WTC11 (cell line): ENCODE measurements around the gene SDC1.

Experiments
- ATF1 ChIP-seq: sonication (generic); formaldehyde crosslinking; IDR thresholded peaks from 2 replicates; pipeline ENCODE4 v1.8.1; 2023; ENCODE audit warnings: mild to moderate bottlenecking, moderate library complexity, missing genetic modification reagents
- ELF4 ChIP-seq: sonication (generic); formaldehyde crosslinking; IDR thresholded peaks from 2 replicates; pipeline ENCODE4 v1.8.1; 2022; ENCODE audit warnings: low read depth, mild to moderate bottlenecking, moderate library complexity, missing genetic modification reagents
- FOXJ3 ChIP-seq: sonication (generic); formaldehyde crosslinking; IDR thresholded peaks from 2 replicates; pipeline ENCODE4 v1.9.0; 2021; ENCODE audit warnings: missing genetic modification reagents, mild to moderate bottlenecking, borderline replicate concordance
- FOXK1 ChIP-seq: sonication (generic); formaldehyde crosslinking; IDR thresholded peaks from 2 replicates; pipeline ENCODE4 v1.8.0; 2022; ENCODE audit warnings: mild to moderate bottlenecking, moderate library complexity, missing genetic modification reagents
- FOXP1 ChIP-seq: sonication (generic); formaldehyde crosslinking; IDR thresholded peaks from 2 replicates; pipeline ENCODE4 v1.8.0; 2022; ENCODE audit warnings: missing genetic modification reagents, mild to moderate bottlenecking, moderate library complexity, borderline replicate concordance
- JUN ChIP-seq: sonication (generic); formaldehyde crosslinking; IDR thresholded peaks from 2 replicates; pipeline ENCODE4 v1.8.0; 2023; ENCODE audit warnings: mild to moderate bottlenecking, missing genetic modification reagents
- MYBL2 ChIP-seq: sonication (generic); formaldehyde crosslinking; IDR thresholded peaks from 2 replicates; pipeline ENCODE4 v1.8.1; 2023; ENCODE audit warnings: mild to moderate bottlenecking, moderate library complexity, missing genetic modification reagents
- ZNF121 ChIP-seq: sonication (generic); formaldehyde crosslinking; IDR thresholded peaks from 2 replicates; pipeline ENCODE4 v1.8.0; 2023; ENCODE audit warnings: missing genetic modification reagents
- ZNF317 ChIP-seq: sonication (generic); formaldehyde crosslinking; IDR thresholded peaks from 2 replicates; pipeline ENCODE4 v1.8.1; 2023; ENCODE audit warnings: low read depth, mild to moderate bottlenecking, moderate library complexity, missing genetic modification reagents, borderline replicate concordance
- ZNF423 ChIP-seq: fragments of 250-450 bp; sonication (Bioruptor Pico); IDR thresholded peaks from 2 replicates; pipeline ENCODE4 v2.1.2; 2022; ENCODE audit warnings: mild to moderate bottlenecking, moderate library complexity
- TF ChIP-seq, protein P1 (sequence below): fragments of 200-600 bp; IDR thresholded peaks from 2 replicates; pipeline ENCODE4 v1.8.0; 2022; ENCODE audit warnings: antibody characterized with exemption
- TF ChIP-seq, protein P2 (sequence below): sonication (generic); formaldehyde crosslinking; IDR thresholded peaks from 2 replicates; pipeline ENCODE4 v1.8.0; 2023; ENCODE audit warnings: missing genetic modification reagents
- TF ChIP-seq, protein P3 (sequence below): sonication (generic); formaldehyde crosslinking; conservative IDR thresholded peaks from 2 replicates; pipeline ENCODE4 v1.8.1; 2022; ENCODE audit warnings: mild to moderate bottlenecking, missing genetic modification reagents

DNA sequence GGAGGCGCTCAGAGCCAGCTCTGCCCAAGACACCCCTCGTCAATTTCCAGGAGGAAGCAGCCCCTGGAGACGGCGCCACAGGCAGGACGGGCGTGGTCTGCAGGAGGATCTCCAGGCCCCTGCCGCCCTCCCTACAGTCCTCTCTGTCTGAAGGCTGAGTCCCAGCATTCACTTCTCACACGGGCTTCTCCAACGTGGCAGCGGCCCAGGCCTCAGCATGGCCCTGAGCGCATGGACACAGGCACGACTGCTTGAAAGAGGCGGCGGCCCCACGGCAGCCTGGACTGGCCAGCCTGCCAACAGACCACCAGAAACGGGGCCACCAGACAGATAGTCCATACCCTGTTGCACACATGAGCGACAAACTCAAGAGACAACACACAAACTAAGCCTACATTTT lies 23.3 kb downstream of the SDC1 start:
- TF ChIP-seq ZNF423 (CRISPR knock-in tag): no peak
- TF ChIP-seq, protein P1, sequence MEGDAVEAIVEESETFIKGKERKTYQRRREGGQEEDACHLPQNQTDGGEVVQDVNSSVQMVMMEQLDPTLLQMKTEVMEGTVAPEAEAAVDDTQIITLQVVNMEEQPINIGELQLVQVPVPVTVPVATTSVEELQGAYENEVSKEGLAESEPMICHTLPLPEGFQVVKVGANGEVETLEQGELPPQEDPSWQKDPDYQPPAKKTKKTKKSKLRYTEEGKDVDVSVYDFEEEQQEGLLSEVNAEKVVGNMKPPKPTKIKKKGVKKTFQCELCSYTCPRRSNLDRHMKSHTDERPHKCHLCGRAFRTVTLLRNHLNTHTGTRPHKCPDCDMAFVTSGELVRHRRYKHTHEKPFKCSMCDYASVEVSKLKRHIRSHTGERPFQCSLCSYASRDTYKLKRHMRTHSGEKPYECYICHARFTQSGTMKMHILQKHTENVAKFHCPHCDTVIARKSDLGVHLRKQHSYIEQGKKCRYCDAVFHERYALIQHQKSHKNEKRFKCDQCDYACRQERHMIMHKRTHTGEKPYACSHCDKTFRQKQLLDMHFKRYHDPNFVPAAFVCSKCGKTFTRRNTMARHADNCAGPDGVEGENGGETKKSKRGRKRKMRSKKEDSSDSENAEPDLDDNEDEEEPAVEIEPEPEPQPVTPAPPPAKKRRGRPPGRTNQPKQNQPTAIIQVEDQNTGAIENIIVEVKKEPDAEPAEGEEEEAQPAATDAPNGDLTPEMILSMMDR: no peak
- TF ChIP-seq FOXP1 (CRISPR knock-in tag): no peak
- TF ChIP-seq FOXK1 (CRISPR knock-in tag): no peak
- TF ChIP-seq MYBL2 (CRISPR knock-in tag): no peak
- TF ChIP-seq, protein P2, sequence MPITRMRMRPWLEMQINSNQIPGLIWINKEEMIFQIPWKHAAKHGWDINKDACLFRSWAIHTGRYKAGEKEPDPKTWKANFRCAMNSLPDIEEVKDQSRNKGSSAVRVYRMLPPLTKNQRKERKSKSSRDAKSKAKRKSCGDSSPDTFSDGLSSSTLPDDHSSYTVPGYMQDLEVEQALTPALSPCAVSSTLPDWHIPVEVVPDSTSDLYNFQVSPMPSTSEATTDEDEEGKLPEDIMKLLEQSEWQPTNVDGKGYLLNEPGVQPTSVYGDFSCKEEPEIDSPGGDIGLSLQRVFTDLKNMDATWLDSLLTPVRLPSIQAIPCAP (CRISPR knock-in tag): no peak
- TF ChIP-seq ATF1 (CRISPR knock-in tag): no peak
- no peak for TF ChIP-seq ELF4
- no peak for TF ChIP-seq FOXJ3
- TF ChIP-seq ZNF317 (CRISPR knock-in tag): no peak
- TF ChIP-seq, protein P3, sequence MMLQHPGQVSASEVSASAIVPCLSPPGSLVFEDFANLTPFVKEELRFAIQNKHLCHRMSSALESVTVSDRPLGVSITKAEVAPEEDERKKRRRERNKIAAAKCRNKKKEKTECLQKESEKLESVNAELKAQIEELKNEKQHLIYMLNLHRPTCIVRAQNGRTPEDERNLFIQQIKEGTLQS: no peak
- no peak for TF ChIP-seq JUN
- no peak for TF ChIP-seq ZNF121 (CRISPR knock-in tag)
